Body of pancreas (tissue), 4 donors: ENCODE results near the gene PEX14. TPM values are rescaled to one million over a fixed set of nuclear protein-coding genes. Genes with fewer than 3 reads are reported as not detected.
A peak's percentile ranks its signal among the peaks of the same experiment; 100 is the strongest.
"Not testable (repeated sequence)": the region's sequence is repeated elsewhere in the genome, so short reads cannot be mapped to it uniquely, and the experiment has no call there.

Source experiments
- ATAC-seq: fragments of 150-250 bp; one replicate; pipeline ENCODE4 v1.9.1; 2016
- DNase-seq, 4 donors: peaks; one replicate each; pipeline ENCODE4 v3.0.0-alpha.2; 2019
- H3K27ac ChIP-seq, 4 donors: fragments of 200-600 bp; sonication (generic); 1 replicate in 3 of 4; 2 replicates in 1 of 4; pipeline versions ENCODE4 v1.5.1 to v1.6.1; 2016 to 2019; ENCODE audit warnings: mild to moderate bottlenecking in 1 of 4, mixed read lengths in 1 of 4, moderate library complexity in 1 of 4
- H3K27me3 ChIP-seq, 2 donors: fragments of 200-600 bp; sonication (generic); one replicate each; pipeline ENCODE4 v1.6.0; 2016; ENCODE audit warnings: mild to moderate bottlenecking in 1 of 2
- H3K36me3 ChIP-seq, 2 donors: fragments of 200-600 bp; sonication (generic); replicated peaks in 1 of 2; 2 replicates each; pipeline ENCODE4 v1.5.1; 2016; ENCODE audit warnings: low read depth in 2 of 2; ENCODE audit not compliant: insufficient read depth in 1 of 2
- H3K4me1 ChIP-seq: fragments of 200-600 bp; sonication (generic); one replicate; pipeline ENCODE4 v1.6.0; 2016
- H3K4me3 ChIP-seq, 2 donors: fragments of 200-600 bp; sonication (generic); 1 replicate in 1 of 2; 2 replicates in 1 of 2; pipeline ENCODE4 v1.5.1; 2016 to 2019
- H3K9me3 ChIP-seq, 3 donors: fragments of 200-600 bp; sonication (generic); 1 replicate in 2 of 3; 2 replicates in 1 of 3; pipeline ENCODE4 v1.5.1; 2016
- POLR2A ChIP-seq, 3 donors: fragments of 450-650 bp; IDR thresholded peaks; one replicate each; pipeline ENCODE4 v1.6.1; 2016; ENCODE audit warnings: antibody characterized with exemption in 3 of 3, mild to moderate bottlenecking in 2 of 3
- WGBS, 2 donors: methylation state at CpG; one replicate each; pipeline ENCODE4 v1.1.5; 2017; 5-methylcytosine and 5-hydroxymethylcytosine counted together
- intact Hi-C: fragments of 100-400 bp; cut with DNase I; formaldehyde crosslinking; loops from one replicate; pipeline ENCODE4 v1.15.1; 2023
- total RNA-seq, 2 donors: library from RNA; depleted of rRNA; stranded (reverse); fragments of >200 nt; gene quantifications; one replicate each; pipeline ENCODE4 v1.1.0, GENCODE V29; 2016
- TF ChIP-seq, protein P1 (sequence below), 7 experiments: fragments of 450-650 bp in 4 of 7; fragments of 200-600 bp in 3 of 7; sonication (generic) in 3 of 7; IDR thresholded peaks; one replicate each; pipeline ENCODE4 v1.5.1; 2016 to 2019; ENCODE audit warnings: antibody characterized with exemption in 7 of 7

Gene PEX14
- total RNA-seq, 2 donors from 2014 or later = 8.6 to 8.8 TPM

DNA sequence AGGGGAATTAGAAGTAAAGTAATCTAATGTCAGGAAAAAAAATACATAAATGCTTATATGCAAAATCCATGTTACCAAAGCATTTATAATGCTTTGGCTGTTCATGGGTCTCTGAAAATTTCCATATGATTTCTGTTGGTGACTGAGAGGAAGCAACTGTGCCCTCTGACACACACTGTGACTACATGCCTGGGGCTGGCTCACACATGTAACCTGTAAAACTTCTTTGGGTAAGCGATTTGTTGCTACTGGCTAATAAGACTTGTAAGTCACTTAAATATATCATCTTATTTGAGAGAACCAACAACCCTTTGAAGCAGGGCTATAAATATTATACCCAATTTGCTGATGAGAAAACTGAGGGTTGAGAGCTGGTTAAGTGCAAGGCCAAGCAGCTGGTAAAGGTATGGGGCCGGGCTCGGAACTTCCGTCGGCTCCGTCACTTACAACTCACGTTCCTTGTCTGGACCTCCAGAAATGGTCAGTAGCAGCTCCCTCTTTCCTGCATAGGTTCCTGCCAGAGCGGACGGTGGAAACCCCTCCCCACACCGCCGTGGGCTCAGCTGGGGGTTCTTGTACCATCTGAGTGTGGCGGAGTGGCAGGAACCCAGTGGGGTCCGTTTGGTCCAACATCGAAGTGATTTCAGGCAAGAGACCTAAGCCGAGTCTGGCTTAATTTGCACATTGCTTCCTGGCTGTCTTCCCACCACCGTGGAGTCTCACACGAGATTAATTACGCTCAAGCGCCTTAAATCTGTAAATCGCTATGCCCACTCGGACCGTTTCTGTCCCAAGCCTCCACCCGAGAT, 3.1 kb upstream of the PEX14 start:
- H3K27ac ChIP-seq = peak overlapping the region; percentile 51 to 77 (median 62)
- no peaks in the 10 kb centered on the region for H3K27me3 ChIP-seq
- intact Hi-C loops = no loop called here
- H3K9me3 ChIP-seq = no peaks in the 10 kb centered on the region
- TF ChIP-seq, protein P1, sequence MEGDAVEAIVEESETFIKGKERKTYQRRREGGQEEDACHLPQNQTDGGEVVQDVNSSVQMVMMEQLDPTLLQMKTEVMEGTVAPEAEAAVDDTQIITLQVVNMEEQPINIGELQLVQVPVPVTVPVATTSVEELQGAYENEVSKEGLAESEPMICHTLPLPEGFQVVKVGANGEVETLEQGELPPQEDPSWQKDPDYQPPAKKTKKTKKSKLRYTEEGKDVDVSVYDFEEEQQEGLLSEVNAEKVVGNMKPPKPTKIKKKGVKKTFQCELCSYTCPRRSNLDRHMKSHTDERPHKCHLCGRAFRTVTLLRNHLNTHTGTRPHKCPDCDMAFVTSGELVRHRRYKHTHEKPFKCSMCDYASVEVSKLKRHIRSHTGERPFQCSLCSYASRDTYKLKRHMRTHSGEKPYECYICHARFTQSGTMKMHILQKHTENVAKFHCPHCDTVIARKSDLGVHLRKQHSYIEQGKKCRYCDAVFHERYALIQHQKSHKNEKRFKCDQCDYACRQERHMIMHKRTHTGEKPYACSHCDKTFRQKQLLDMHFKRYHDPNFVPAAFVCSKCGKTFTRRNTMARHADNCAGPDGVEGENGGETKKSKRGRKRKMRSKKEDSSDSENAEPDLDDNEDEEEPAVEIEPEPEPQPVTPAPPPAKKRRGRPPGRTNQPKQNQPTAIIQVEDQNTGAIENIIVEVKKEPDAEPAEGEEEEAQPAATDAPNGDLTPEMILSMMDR (IDR thresholded peaks at IDR 0.05) = no peak
- TF ChIP-seq POLR2A (IDR thresholded peaks at IDR 0.05) = no peak
- H3K4me3 ChIP-seq = peak overlapping the region; percentile 90
- DNase-seq = peak in 1 of 4 donors; percentile 30
- 6 to 8% methylated on average over 12 to 23 of the region's 23 CpGs for WGBS, 2 donors
- peak; percentile 8 for ATAC-seq
- H3K36me3 ChIP-seq = peaks cover 0 to 7% of the 10 kb centered on the region in 2 donors
- H3K4me1 ChIP-seq = peaks cover 30% of the 10 kb centered on the region

DNA sequence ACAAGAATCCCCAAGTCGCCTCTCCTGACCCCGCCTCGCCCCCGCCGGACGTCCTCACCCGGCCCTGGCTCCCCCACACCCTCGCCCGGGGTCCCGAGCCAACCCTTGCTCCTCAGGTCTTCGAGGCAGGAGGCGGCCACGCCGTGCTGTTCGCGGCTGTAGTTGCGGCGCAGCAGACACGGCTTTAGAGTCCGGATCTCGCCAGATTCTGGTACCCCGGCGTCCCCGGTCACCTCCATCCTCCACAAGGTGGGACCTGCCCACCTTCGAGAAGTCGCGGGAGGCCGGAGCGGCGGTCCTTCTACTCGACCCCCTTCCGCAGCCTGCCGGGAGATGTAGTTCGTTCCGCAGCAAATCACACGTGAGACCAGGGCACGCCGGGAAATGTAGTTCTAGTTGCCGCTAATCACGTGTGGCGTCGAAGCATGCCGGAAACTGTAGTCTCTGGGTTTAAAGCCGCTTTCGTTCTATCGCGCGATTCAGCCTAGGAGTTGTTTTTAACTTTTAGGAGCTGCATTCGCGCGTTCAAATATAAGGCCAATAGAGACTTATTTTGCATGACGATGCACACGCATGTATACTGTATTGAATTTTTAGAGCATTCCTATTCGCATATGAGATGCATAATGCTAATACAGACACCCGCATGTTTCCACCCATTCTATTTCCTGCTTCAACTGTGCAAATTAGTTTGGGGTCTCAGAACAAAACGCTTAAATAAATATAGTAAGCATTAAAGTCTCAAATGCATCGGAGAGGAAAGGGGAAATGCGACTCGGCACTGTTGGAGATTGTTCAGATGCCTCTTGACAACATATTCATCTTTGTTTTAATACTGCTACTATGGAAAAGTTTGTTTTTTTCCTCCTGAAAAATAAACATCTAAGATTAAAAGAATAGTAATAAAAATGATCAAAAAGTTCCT, 2.3 kb upstream of the PEX14 start, which contains the start of gene DFFA:
Gene DFFA (minus strand): TSS at position 310 of the 925 bp plus-strand sequence. CDS start 71 bp downstream, at position 239.
- ATAC-seq = peak; percentile 90
- TF ChIP-seq, protein P1 (IDR thresholded peaks at IDR 0.05) = no peak
- TF ChIP-seq POLR2A (IDR thresholded peaks at IDR 0.05) = peak in 2 of 3 donors; percentile 48 to 52
- 1% methylated on average over 30 to 59 of the region's 59 CpGs for WGBS, 2 donors
- intact Hi-C loops = no loop called here
- Histone ChIP-seq H3K4me1 (peaks cover 32% of the 10 kb centered on the region), H3K27me3 (no peaks in the 10 kb centered on the region), H3K9me3 (no peaks in the 10 kb centered on the region), H3K36me3 (peaks cover 0 to 6% of the 10 kb centered on the region in 2 donors), H3K4me3 (peak within 1 kb of the TSS; percentile 90), H3K27ac (peak within 1 kb of the TSS; percentile 51 to 77 (median 62))
- peak; percentile 92 to 96 (median 94) for DNase-seq

DNA sequence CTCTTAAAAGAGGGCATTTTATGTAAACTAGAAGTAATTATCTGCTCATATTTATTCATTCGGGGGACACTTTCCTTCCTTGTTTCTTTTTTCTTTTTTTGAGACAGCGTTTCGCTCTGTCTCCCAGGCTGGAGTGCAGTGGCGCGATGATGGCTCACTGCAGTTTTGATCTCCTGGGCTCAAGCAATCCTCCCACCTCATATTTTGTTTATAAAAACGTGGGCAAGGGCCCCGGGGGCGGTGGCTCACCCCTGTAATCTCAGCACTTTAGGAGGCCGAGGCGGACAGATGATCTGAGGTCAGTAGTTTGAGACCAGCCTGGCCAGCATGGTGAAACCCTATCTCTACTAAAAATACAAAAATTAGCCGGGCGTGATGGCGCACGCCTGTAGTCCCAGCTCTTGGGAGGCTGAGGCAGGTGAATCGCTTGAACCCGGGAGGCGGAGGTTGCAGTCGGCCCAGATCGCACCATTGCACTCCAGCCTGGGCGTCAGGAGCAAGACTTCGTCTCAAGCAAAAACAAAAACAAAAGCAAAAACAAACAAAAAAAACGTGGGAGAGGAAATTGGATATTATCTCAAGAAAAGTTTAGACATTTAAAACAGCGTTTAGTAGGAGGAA, 1.5 kb upstream of the PEX14 start:
- Histone ChIP-seq H3K9me3 (no peaks in the 10 kb centered on the region), H3K27me3 (no peaks in the 10 kb centered on the region), H3K27ac (peak overlapping the region in 1 of 4 donors; percentile 68), H3K36me3 (peaks cover 0 to 2% of the 10 kb centered on the region in 2 donors), H3K4me1 (peaks cover 32% of the 10 kb centered on the region), H3K4me3 (no peak overlapping the region)
- no peak for TF ChIP-seq POLR2A (IDR thresholded peaks at IDR 0.05)
- TF ChIP-seq, protein P1 (IDR thresholded peaks at IDR 0.05) = no peak
- WGBS, 2 donors = 83 to 88% methylated on average over 23 of the region's 23 CpGs
- ATAC-seq (no peak), DNase-seq (no peak)
- intact Hi-C loops = no loop called here

DNA sequence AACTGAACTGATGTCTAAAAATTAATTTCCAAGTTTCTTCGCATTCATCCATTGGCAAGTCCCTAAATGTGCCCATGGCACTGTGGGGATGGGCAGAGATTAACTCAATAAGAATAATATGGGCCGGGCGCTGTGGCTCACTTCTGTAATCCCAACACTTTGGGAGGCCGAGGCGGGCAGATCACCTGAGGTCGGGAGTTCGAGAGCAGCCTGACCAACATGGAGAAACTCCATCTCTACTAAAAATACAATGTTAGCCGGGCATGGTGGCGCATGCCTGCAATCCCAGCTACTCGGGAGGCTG, 489 bp upstream of the PEX14 start:
- Histone ChIP-seq H3K4me3 (peak overlapping the region; percentile 87 to 99), H3K27ac (peak overlapping the region in 3 of 4 donors; percentile 54 to 79 (median 55)), H3K4me1 (peaks cover 32% of the 10 kb centered on the region)
- intact Hi-C loops, H3K9me3 ChIP-seq, DNase-seq, H3K36me3 ChIP-seq, ATAC-seq, H3K27me3 ChIP-seq: not testable (repeated sequence)
- 79 to 82% methylated on average over 10 of the region's 10 CpGs for WGBS, 2 donors
